Embryonic facial prominence (tissue), 1 donor: ENCODE data around the gene RTN3.

Source experiments
- DNase-seq: peaks from one replicate; pipeline ENCODE4 v3.0.0-alpha.2; 2016; ENCODE audit errors: extremely low spot score

RTN3 gene

DNA sequence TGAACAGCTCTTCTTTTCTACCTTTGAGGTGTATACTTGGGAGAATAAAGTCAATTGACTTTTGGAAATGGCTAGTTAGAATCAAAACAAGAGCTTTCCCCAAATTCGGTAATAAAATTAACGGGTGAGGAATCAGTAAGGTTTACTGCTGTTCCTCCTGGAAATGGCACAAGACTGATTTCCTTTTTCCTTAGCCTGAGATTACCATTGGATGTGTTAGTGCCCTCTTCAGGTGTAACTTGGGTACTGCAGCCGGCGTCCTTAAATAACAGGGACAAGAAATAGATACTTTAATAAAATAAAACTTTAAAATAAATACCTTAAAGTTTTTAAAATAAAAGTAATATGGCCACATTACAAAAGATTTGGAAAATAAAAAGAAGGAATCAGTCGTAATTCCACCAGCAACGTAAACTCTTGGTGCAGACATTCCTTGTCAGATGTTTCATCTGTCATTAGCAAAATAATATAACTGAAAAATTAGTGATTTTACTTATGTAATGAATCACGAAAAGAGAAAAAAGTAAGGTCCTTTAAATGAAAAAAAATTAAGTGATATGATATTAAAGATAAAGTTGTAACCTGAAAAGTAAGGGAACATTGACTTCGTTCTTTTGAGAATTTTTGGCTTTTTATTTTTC, 57.5 kb downstream of the RTN3 start:
- peak; percentile 55 for DNase-seq

DNA sequence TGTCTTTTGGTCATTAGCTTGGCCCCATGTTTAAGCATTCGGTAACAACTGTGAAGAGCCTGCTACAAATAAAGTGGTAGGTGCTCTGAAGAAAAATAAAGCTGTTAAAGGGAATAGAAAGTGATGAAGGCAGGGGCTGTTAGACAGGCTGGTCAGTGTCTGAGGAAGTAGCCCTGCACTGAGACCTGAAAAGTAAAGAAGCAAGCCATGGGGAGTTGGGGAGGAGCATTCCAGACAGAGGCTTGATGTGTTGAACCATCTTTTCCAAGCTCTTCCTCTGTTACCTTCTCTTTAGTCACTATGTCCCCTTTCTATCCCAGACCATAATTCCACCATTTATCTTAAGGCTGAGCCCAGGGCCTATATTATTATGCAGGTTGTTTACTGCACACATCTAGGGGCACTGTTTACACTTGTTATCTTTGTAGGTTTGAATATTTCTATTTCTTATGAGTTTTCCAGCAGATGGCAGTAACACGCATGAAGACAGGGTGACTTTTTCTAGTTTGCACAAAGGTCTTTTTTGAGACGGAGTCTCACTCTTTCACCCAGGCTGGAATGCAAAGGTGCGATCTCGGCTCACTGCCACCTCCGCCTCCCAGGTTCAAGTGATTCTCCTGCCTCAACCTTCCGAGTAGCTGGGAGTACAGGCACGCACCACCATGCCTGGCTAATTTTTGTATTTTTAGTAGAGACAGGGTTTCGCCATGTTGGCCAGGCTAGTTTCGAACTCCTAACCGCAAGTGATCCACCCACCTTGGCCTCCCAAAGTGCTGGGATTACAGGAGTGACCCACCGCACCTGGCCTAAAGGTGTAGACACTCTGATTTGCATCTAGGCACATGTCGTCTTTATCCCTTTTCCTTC, 64.2 kb downstream of the RTN3 start:
- DNase-seq, result no peak

GRCh38 chr11:63747011-63747410, 65.7 kb downstream of the RTN3 start:
- DNase-seq, result peak; percentile 60

GRCh38 chr11:63749624-63750023, 68.3 kb downstream of the RTN3 start:
- no peak for DNase-seq

GRCh38 chr11:63756919-63757761, 75.8 kb downstream of the RTN3 start:
- DNase-seq, result no peak

GRCh38 chr11:63760487-63761079, 79.3 kb downstream of the RTN3 start:
- DNase-seq, result no peak

DNA sequence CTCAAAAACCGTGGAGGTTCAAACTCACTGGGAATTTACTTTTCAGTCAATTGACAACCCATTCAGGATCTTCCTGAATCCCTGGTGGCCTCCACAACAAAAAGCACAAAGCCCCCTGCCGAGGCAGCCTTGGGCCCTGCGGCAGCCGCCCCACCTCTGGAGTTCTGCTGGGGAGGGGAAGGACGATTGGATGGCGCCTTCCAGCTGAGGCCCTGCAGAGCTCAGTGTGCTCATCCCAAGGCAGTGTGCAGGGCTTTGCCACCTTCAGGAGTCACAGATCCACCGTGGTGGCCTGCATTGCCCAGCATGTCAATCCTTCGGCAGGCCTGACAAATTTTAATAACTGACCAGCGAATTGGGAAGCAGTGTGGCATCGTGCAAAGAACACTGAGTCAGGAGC, 79.9 kb downstream of the RTN3 start:
- no peak for DNase-seq

GRCh38 chr11:63761931-63762653, 80.8 kb downstream of the RTN3 start:
- no peak for DNase-seq

DNA sequence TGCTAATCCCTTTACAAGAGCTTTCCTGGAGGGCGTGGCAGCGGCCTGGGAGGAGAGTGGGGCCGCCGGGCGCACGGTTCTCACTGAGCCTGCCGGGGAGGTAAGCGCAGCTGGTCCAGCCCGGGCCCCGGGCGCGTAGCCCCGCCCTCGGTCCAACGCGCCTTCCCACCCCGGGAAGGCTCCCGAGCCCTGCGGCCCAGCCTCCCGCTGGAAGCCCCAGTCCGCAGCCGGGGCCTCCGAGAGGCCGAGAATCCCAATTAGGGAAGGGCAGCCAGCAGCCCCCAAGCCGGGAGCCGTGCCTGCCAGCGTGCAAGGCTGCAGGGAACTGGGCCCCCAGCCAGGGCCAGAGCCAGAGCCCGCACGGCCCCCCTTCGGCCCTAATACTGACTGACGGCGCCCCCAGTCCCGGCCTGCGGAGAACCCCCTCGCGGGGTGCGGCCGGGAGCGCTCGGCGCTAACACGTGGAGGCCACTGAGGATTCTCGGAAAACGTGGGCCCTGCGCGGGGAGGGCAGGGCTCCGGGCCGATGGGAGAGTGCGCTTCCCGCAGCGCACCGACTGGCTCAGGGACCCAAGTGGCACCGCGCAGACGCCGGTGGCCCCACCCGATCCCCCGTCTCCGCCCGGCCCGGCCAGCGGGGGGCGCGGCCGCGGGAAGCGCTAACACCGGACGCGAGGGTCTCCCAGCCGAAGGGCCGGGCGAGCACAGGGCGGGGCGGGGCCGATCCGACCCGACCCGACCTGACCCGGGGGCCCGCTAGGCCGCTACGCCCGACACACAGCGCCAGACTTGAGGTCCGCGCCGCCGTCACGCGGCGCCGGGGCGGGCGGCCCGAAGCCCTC, 81.6 kb downstream of the RTN3 start:
- peak; percentile 5 for DNase-seq

DNA sequence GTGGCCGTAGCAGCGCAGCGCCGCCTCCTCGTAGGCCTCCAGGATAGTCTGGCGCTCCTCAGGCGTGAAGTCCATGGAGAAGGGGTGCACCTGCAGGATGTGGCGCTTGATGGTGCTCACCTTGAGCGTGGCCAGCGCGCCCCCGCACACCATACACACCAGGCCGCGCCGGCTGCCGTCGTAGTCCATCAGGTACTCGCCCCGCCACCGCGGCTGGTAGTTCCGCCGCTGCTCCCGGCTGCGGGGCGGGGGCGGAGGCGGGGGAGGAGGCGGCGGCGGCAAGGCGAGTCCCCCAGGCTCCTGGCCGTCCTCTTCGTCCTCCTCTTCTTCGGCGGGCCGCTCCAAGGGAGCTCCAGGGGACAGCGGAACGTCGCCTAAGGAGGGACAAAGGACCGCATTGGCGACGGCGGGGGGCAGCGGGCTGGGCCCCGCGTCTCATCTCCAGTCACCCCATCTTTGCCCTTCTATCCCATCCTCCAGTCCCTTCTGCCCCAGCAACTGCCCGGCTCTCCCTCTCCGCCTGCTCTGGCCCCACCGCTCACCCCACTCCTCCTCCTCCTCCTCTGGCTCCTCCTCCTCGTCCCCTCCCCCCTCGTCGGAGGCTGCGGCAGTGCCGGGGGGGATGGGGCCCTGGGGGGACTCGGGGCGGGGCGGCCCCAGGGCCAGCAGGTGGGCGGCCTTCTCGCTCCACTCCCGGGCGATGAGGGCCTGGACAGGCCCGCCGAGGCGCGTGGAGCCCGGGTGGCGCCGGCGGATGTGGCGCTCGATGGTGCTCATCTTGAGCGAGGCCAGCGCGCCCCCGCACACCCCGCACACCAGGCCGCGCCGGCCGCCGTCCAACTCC, 82.4 kb downstream of the RTN3 start:
- DNase-seq, result no peak

GRCh38 chr11:63764340-63764678, 83.0 kb downstream of the RTN3 start:
- DNase-seq, result no peak

- DNase-seq, result no peak
Observed at GRCh38 chr11:63764679-63765647, 83.7 kb downstream of the RTN3 start.

DNA sequence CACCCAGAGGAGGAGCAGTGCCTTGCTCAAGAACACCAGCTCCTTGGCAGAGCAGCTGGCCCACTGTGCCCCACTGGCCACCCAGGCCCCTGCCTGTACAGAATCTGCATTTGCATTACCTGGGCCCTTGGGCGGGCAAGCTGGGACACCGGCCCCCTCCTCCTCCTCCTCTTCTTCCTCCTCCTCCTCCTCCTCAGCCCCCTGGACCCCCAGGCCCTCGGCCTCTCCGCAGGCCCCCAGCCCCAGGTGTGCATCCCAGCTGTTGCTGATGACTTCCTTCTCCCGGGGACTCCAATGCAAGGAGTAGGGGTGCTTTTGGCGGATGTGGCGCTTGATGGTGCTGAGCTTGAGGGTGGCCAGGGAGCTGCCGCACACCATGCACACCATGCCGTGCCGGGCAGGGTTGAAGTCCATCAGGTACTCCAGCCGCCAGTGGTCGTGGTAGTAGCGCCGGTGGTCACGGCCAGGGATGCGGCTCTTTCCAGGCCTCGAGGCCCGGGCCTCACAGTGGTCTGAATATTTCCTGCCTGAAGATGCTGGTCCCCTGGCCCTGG, 84.5 kb downstream of the RTN3 start:
- DNase-seq, result no peak

- no peak for DNase-seq
Observed at GRCh38 chr11:63766531-63767235, 85.4 kb downstream of the RTN3 start.

DNA sequence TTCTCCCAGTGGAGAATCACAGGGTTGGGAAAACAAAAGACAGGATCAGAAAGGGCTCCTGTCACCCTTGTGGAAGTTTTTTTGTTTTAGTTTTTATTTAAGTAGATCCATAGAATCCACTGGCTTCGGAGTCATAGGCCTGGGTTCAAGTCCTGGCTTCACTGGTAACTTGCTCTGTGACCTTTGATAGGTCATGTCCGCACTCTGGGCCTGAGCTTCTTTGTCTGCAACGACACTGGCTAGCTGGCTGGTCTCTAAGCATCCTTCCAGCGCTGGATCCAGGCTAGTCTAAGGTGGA, 85.9 kb downstream of the RTN3 start:
- DNase-seq, result no peak

GRCh38 chr11:63767565-63768236, 86.4 kb downstream of the RTN3 start:
- no peak for DNase-seq
